Gastrocnemius medialis (tissue), 4 donors: ENCODE data around the gene RPS6KA2. TPM values are rescaled to one million over a fixed set of nuclear protein-coding genes. Genes with fewer than 3 reads are reported as not detected.

Experiments
- ATAC-seq, 2 donors: fragments of 150-250 bp; one replicate each; pipeline ENCODE4 v1.9.1; 2016
- DNase-seq, 2 donors: peaks; one replicate each; pipeline ENCODE4 v3.0.0-alpha.2; 2019
- H3K27ac ChIP-seq, 4 donors: fragments of 200-600 bp; sonication (generic); 1 replicate in 1 of 4; 2 replicates in 3 of 4; pipeline ENCODE4 v1.5.1; 2016 to 2018; ENCODE audit warnings: mild to moderate bottlenecking in 2 of 4, moderate library complexity in 1 of 4
- H3K27me3 ChIP-seq, 3 donors: fragments of 200-600 bp; sonication (generic) in 2 of 3; 1 replicate in 1 of 3; 2 replicates in 2 of 3; pipeline versions ENCODE4 v1.5.1 to v1.6.0; 2016 to 2019; ENCODE audit warnings: mild to moderate bottlenecking in 1 of 3, moderate library complexity in 1 of 3
- H3K36me3 ChIP-seq, 2 donors: fragments of 200-600 bp; sonication (generic) in 1 of 2; one replicate each; pipeline ENCODE4 v1.5.1; 2017 to 2018
- H3K4me1 ChIP-seq, 2 donors: fragments of 200-600 bp; sonication (generic) in 1 of 2; one replicate each; pipeline ENCODE4 v1.5.1; 2016 to 2017; ENCODE audit warnings: mild to moderate bottlenecking in 2 of 2
- H3K4me3 ChIP-seq, 4 donors: fragments of 200-600 bp; sonication (generic) in 3 of 4; 1 replicate in 1 of 4; 2 replicates in 3 of 4; pipeline ENCODE4 v1.5.1; 2016 to 2019; ENCODE audit warnings: mild to moderate bottlenecking in 2 of 4
- H3K9me3 ChIP-seq, 3 donors: fragments of 200-600 bp; sonication (generic) in 2 of 3; 1 replicate in 1 of 3; 2 replicates in 2 of 3; pipeline ENCODE4 v1.5.1; 2016 to 2019
- POLR2A ChIP-seq, 2 donors: fragments of 450-650 bp; IDR thresholded peaks; one replicate each; pipeline ENCODE4 v1.6.1; 2017; ENCODE audit warnings: antibody characterized with exemption in 2 of 2, mild to moderate bottlenecking in 2 of 2, moderate library complexity in 2 of 2
- in situ Hi-C, 4 donors: fragments of 200-750 bp; cut with MboI; loops; one replicate each; pipeline versions ENCODE4 v1.15.0 to v1.8.0; 2017; ENCODE audit warnings: low sequenced_read_pairs in 4 of 4
- intact Hi-C: fragments of 100-400 bp; cut with DNase I; formaldehyde crosslinking; loops from one replicate; pipeline ENCODE4 v1.15.1; 2023; ENCODE audit warnings: low total_unique reads
- total RNA-seq, 4 donors: library from RNA; depleted of rRNA; stranded (reverse); fragments of >200 nt; gene quantifications; one replicate each; pipeline versions ENCODE4 v1.1.0 to v1.2.3, GENCODE V29; 2016
- TF ChIP-seq, protein P1 (sequence below), 5 experiments: fragments of 450-650 bp in 3 of 5; fragments of 200-600 bp in 2 of 5; sonication (generic) in 2 of 5; IDR thresholded peaks in 4 of 5; conservative IDR thresholded peaks in 1 of 5; 1 replicate in 4 of 5; 2 replicates in 1 of 5; pipeline ENCODE4 v1.5.1; 2016 to 2019; ENCODE audit warnings: antibody characterized with exemption in 5 of 5, mild to moderate bottlenecking in 3 of 5, moderate library complexity in 3 of 5

The RPS6KA2 gene
- total RNA-seq, 4 donors from 2014 or later: 18.7 to 35.7 (median 27.4) TPM

DNA sequence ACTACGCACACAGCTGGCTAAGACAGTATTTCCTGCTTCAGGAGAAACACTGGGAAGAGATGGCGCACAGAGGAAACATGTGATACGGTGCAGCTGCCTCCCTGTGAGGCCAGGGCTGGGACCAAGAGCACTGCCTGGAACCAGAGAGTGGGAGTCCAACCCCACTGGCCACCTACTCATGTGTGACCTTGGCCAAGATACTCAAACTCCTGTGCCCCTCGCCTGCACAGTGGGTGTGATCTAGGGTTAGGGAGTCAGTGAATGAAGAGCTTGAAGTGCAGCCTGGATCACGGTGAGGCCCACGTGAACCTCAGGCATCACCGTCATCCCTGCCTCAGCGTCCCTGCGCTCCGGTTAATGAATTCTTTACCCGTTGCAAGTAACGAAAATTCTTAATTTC lies 202.6 kb downstream of the RPS6KA2 start:
- in situ Hi-C loops: no loop called here
- H3K4me1 ChIP-seq: no peaks in the 10 kb centered on the region
- H3K36me3 ChIP-seq: peaks cover 0 to 42% of the 10 kb centered on the region in 2 donors

GRCh38 chr6:166423781-166424180 lies 203.3 kb downstream of the RPS6KA2 start:
- intact Hi-C loops: no loop called here
- Histone ChIP-seq H3K4me3 (no peak overlapping the region), H3K27ac (no peak overlapping the region), H3K9me3 (no peaks in the 10 kb centered on the region), H3K27me3 (no peaks in the 10 kb centered on the region), H3K36me3 (peaks cover 0 to 45% of the 10 kb centered on the region in 2 donors), H3K4me1 (no peaks in the 10 kb centered on the region)
- ATAC-seq (no peak), DNase-seq (no peak)
- no peak for TF ChIP-seq POLR2A (IDR thresholded peaks at IDR 0.05)
- in situ Hi-C loops: no loop called here

More for the DNA sequence above, 202.6 kb downstream of the RPS6KA2 start:
- Histone ChIP-seq H3K4me3 (no peak overlapping the region), H3K27me3 (no peaks in the 10 kb centered on the region), H3K27ac (no peak overlapping the region), H3K9me3 (no peaks in the 10 kb centered on the region)
- no peak for ATAC-seq
- TF ChIP-seq, protein P1, sequence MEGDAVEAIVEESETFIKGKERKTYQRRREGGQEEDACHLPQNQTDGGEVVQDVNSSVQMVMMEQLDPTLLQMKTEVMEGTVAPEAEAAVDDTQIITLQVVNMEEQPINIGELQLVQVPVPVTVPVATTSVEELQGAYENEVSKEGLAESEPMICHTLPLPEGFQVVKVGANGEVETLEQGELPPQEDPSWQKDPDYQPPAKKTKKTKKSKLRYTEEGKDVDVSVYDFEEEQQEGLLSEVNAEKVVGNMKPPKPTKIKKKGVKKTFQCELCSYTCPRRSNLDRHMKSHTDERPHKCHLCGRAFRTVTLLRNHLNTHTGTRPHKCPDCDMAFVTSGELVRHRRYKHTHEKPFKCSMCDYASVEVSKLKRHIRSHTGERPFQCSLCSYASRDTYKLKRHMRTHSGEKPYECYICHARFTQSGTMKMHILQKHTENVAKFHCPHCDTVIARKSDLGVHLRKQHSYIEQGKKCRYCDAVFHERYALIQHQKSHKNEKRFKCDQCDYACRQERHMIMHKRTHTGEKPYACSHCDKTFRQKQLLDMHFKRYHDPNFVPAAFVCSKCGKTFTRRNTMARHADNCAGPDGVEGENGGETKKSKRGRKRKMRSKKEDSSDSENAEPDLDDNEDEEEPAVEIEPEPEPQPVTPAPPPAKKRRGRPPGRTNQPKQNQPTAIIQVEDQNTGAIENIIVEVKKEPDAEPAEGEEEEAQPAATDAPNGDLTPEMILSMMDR (IDR thresholded peaks at IDR 0.05 in 4 of 5, conservative IDR thresholded peaks at IDR 0.05 in 1 of 5): no peak
- no peak for TF ChIP-seq POLR2A (IDR thresholded peaks at IDR 0.05)
- intact Hi-C loops: no loop called here
- no peak for DNase-seq

DNA sequence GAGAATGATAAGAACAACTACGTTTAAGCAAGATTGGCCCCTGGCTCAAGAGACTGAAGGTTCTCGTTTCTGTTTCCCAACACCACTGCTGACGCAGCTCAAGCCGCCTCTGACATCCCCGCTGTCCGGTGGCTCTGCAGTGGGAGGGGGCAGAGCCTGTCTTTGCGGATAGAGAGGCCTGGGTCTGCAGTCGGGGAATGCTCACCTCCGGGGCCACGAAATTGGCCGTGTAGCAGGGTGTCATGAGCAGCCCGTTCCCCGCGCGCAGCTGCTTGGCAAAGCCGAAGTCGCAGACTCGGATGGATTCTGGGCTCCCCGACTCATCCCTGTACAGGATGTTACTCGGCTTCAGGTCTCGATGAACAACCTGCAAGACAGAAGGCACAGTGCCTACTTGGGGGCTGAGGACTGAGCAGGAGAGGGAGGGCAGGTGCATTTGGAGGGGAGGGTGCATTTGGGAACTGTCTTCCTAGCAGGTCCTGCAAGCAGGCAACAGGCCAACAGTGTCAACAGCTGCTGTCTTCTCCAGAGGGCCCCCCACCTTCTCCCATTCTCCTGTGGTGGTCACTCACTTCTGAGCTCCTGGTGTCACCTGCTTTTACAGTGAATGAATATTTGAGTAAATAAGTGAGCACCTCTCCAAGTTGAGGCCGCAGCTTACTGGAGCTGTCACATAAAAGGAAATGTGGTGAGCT lies 203.9 kb downstream of the RPS6KA2 start:
- in situ Hi-C loops (no loop called here), intact Hi-C loops (no loop called here)
- Histone ChIP-seq H3K36me3 (peaks cover 0 to 51% of the 10 kb centered on the region in 2 donors), H3K27ac (no peak overlapping the region), H3K27me3 (no peaks in the 10 kb centered on the region), H3K9me3 (no peaks in the 10 kb centered on the region), H3K4me1 (no peaks in the 10 kb centered on the region), H3K4me3 (no peak overlapping the region)
- ATAC-seq (no peak), DNase-seq (no peak)
- TF ChIP-seq, protein P1 (IDR thresholded peaks at IDR 0.05 in 4 of 5, conservative IDR thresholded peaks at IDR 0.05 in 1 of 5): no peak
- no peak for TF ChIP-seq POLR2A (IDR thresholded peaks at IDR 0.05)

DNA sequence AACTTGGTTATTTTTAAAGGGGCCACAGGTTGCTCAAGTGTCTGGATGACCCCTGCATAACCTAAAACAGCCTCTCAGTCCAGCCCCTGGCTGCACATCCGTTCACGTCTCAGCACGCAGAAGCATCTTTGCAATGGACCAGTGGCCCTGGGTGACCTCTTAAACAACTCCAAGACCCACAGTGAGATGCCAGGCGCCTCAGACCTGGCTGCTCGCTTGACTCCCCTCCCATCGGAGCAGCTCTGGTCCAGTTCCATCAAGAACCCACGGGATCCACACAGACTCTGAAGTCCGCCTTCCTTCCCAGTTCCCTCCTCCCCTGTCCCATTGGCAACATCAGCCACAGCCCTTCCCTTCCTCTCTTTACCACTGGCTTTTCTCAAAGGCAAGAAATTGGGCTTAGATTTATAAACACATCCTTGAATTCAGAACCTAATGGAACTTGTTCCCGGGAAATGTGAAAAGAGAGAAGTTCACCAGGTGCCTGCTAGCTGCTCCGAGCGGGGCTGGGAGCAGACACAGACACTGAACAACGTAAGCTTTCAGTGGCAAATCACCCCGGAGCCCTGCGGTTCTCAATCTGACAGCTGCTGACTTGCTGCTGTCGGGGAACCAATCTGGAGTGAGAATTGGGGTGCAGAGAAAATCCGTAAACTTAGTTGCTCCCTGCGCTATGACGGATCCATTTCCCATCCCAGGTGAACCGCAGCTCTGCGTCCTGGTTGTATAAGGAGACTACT lies 204.7 kb downstream of the RPS6KA2 start:
- Histone ChIP-seq H3K9me3 (no peaks in the 10 kb centered on the region), H3K4me3 (no peak overlapping the region), H3K27me3 (no peaks in the 10 kb centered on the region), H3K27ac (no peak overlapping the region), H3K4me1 (no peaks in the 10 kb centered on the region), H3K36me3 (peaks cover 0 to 57% of the 10 kb centered on the region in 2 donors)
- DNase-seq: no peak
- in situ Hi-C loops: no loop called here
- ATAC-seq: no peak
- intact Hi-C loops: no loop called here
- TF ChIP-seq, protein P1 (IDR thresholded peaks at IDR 0.05 in 4 of 5, conservative IDR thresholded peaks at IDR 0.05 in 1 of 5): no peak
- TF ChIP-seq POLR2A (IDR thresholded peaks at IDR 0.05): no peak

DNA sequence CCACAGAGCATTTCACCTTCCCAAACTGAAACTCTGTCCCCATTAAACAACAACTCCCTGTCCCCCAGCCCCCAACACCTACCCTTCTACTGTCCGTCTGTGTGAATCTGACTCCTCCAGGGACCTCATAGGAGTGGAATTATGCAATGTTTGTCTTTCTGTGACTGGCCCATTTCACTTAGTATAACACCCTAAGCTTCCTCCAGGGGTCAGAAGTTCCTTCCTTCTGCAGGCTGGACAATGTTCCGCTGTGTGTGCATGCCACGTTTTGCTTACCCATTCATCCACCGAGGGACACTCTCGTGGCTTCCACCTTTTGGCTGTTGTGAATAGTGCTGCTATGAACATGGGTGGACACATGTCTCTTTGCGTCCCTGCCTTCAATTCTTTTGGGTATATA lies 206.7 kb downstream of the RPS6KA2 start:
- no peaks in the 10 kb centered on the region for H3K4me1 ChIP-seq
- ATAC-seq (no peak), DNase-seq (no peak)
- in situ Hi-C loops (no loop called here), intact Hi-C loops (no loop called here)
- H3K27ac ChIP-seq: no peak overlapping the region
- H3K4me3 ChIP-seq: no peak overlapping the region
- TF ChIP-seq, protein P1 (IDR thresholded peaks at IDR 0.05 in 4 of 5, conservative IDR thresholded peaks at IDR 0.05 in 1 of 5): no peak
- TF ChIP-seq POLR2A (IDR thresholded peaks at IDR 0.05): no peak
- no peaks in the 10 kb centered on the region for H3K9me3 ChIP-seq
- no peaks in the 10 kb centered on the region for H3K27me3 ChIP-seq
- peaks cover 0 to 63% of the 10 kb centered on the region in 2 donors for H3K36me3 ChIP-seq
